GM21447 (cell line): ENCODE measurements around the gene ACIN1.
"Not testable (repeated sequence)": the region's sequence is repeated elsewhere in the genome, so short reads cannot be mapped to it uniquely, and the experiment has no call there.

Experiments
- ATAC-seq: cut with Tn5 transposase; IDR thresholded peaks from one replicate; pipeline ENCODE4 v1.9.1; 2021; ENCODE audit not compliant: unreplicated experiment

ACIN1 gene

GRCh38 chr14:23021889-23022442 is 73.0 kb downstream of the ACIN1 start:
- no peak for ATAC-seq

- no peak for ATAC-seq
These were observed 73.5 kb downstream of the ACIN1 start for GRCh38 chr14:23021434-23021833.

DNA sequence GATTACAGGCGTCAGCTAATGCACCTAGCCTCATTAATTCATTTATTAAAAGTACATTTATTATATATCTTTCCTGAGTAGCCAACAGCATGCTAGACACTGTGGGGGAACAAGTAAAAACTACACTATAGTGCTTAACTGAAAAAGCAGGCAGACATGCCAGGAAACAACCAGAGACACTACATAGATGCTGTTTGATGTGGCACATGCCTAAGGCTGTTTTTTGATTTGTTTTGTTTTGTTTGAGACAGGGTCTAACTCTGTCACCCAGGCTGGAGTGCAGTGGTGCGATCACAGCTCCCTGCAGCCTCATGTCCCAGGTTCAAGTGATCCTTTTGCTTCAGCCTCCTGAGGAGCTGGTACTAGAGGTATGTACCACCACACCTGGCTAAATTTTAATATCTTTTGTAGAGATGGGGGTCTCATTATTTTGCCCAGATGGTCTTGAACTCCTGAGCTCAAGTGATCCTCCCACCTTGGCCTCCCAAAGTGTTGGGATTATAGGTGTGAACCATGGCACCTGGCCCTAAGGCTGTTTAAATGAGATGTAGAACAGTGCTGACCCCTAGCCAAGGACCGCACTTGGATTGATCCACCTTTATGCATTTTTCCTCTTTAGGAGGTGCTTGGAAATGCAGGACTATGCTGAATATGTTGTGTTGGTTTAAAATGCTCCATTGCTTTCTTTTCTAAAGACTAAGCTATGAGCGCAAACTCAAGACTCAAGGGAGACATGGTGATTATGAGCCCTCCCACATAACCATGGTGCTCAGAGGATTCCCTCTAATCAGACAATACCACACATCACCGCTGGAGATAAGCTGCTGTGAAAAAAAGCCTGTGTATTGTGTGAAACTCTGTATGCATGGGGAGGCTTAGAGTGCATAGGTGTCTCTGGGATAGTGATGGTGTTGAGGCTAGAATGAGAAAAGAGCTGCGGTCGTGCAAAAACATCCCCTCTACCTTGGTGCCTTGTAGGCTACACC is 74.5 kb downstream of the ACIN1 start:
- no peak for ATAC-seq

DNA sequence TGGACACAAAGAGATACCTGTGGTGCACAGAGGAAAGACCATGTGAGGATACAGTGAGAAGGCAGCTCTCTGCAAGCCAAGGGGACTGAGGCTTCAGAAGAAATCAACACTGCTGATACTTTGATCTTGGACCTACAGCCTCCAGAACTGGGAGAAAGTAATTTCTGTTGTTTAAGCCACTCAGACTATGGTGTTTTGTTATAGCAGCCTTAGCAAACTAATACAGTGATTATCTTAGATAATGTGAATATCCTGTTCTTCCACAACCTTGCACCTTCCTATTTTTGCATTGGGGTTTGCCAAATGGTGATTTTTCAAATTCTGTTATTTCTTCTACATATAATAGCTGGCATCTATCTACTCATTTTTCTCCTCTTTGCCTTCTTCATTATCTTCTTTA is 76.8 kb downstream of the ACIN1 start:
- no peak for ATAC-seq

DNA sequence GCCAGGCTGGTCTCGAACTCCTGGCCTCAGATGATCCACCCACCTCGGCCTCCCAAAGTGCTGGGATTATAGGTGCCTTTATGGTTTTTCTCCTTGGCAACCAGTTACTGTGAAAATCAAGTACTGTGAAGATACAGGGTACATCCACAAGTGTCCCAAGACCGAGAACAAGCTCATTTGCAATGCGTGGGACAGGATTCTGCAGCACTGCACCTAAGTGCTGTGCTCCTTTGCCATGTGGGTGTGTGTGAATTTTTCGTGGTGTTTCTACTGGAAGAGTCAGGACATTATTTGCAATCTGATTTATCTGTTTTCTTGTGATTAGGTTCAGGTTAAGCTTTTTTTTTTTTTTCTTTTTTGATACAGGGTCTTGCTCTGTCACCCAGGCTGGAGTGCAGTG is 77.8 kb downstream of the ACIN1 start:
- no peak for ATAC-seq

GRCh38 chr14:23015618-23016017 is 79.3 kb downstream of the ACIN1 start:
- no peak for ATAC-seq

- ATAC-seq: not testable (repeated sequence)
These were observed 81.2 kb downstream of the ACIN1 start for GRCh38 chr14:23013749-23014054.

- ATAC-seq: no peak
These were observed 81.7 kb downstream of the ACIN1 start for GRCh38 chr14:23013054-23013748.

- no peak for ATAC-seq
These were observed 84.8 kb downstream of the ACIN1 start, which contains the start of gene C14orf93 for GRCh38 chr14:23009939-23010726. C14orf93 (minus strand) TSS chr14:23010143; CDS start chr14:22999023, 11,120 bp downstream.

- no peak for ATAC-seq
These were observed 85.4 kb downstream of the ACIN1 start for GRCh38 chr14:23009483-23009938.

- no peak for ATAC-seq
These were observed 86.1 kb downstream of the ACIN1 start for GRCh38 chr14:23008831-23009230.
